Measurements from ENCODE around the gene MLC1.

Gene MLC1

GRCh38 chr22:50074551-50075530 lies 10.4 kb downstream of the MLC1 start:
- no peak for DNase-seq

DNA sequence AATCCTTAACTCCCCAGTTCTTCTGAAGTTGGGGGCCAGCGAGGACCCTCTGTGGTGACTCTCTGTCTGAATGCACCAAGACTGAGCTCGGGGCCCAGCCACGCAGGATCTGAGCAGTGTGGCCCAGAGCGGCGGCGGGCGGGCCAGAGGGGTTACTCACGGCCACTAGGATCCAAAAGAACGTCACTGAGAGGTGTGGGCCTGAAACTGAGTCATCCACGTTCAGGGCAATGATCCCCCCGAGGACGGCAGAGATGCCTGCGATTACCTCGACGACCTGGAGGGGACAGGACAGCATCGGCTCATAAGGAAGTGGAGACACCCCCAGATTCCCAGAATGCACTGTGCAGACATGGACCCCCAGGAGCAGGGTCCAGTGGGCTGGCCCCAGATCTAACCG lies 11.2 kb downstream of the MLC1 start:
- DNase-seq: no peak

GRCh38 chr22:50072714-50073538 lies 12.3 kb downstream of the MLC1 start:
- no peak for DNase-seq

- no peak for DNase-seq
These were observed 13.1 kb downstream of the MLC1 start for GRCh38 chr22:50072167-50072555.

DNA sequence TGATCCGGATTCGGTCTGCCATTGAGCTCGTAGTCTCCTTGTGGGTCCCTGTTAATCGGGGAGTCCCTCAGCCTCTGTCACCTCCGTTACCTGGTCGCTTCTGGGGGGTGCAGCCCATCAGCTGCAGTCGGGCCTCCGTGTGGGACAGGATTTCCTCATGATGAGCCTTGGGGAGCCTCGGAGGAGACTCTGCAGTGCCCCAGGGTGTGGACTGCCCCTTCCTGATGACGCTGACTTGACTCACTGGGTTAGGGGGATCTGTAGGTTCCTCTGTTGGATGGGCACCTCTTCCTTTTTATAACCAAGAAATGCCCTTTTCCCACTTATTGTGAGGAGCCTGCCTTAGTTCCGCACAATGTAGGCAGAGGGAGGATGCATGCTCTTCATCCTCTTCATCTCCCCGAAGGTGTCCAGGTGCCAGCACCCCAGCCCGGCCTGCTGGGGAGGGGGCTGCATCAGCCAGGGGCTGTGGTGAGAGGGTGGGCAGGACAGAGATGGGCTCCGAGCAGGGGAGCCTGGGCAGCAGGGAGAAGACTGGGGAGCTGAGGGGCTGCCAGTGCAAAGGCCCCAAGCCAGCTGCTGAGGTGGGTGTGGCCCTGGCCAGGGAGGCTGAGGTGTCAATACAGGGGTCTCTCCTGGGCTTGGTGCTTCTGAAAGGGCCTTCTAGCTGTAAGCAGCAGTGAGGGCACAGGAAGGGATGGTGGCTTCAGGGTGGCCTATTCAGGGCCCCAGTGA lies 13.6 kb downstream of the MLC1 start:
- DNase-seq: no peak

- no peak for DNase-seq
These were observed 14.9 kb downstream of the MLC1 start for GRCh38 chr22:50070366-50070765.

GRCh38 chr22:50068096-50068495 lies 17.1 kb downstream of the MLC1 start:
- DNase-seq: no peak

- no peak for DNase-seq
These were observed 18.0 kb downstream of the MLC1 start for GRCh38 chr22:50067244-50067643.

- DNase-seq: no peak
These were observed 20.8 kb downstream of the MLC1 start for GRCh38 chr22:50064453-50064852.

GRCh38 chr22:50063589-50064393 lies 21.4 kb downstream of the MLC1 start:
- no peak for DNase-seq

- no peak for DNase-seq
These were observed 22.6 kb downstream of the MLC1 start for GRCh38 chr22:50062509-50063135.

DNA sequence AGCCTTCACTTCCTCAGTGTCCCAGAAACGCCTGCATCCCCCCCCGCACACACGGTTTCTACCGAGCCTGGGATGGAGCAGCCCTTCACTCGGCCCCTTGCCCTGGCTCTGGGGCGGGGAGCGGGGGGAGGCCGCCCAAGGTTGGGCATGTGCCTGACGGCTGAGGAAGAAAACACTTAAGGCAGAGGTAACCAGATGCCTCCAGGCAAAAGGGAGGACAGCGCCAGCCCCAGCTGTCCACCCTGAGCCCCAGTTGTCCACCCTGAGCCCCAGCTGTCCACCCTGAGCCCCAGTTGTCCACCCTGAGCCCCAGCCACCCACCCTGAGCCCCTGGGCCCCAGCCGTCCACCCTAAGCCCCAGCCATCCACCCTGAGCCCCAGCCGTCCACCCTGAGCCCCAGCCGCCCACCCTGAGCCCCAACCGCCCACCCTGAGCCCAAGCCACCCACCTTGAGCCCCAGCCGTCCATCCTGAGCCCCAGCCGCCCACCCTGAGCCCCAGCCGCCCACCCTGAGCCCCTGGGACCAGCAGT lies 23.3 kb downstream of the MLC1 start:
- DNase-seq: no peak

DNA sequence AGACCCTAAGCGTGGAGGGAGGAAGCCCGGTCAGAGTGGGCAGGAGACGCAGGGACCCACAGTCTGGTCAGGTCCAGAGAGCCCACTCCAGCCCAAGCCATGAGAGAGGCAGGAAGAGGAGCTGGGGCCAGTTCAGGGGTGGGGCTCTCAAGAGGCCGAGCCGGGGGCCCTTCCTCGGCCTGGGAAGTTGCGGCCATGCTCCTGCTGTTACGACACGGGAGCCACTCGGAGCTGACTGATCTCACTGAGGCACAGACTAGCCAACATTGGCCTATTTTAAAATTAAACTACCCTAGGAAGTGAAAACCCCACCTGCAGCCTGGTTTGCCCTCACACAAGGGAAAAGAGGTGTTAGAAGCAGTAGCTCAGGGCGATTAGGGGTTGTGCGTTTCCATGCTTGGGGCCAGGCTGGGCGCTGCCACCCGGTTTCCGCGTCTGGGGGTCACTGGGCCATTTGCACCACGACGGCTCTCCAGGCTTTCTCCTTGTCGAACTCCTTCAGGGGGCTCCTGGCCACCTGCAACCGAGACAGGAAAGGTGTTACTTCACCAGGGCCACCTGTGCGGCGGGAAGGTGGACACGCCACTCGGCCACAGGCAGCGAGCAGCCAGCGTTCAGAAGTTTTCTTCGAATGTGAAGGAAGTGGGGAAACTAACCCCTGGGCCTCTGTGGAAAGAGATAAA lies 23.9 kb downstream of the MLC1 start:
- DNase-seq: no peak

GRCh38 chr22:50060441-50061140 lies 24.6 kb downstream of the MLC1 start:
- no peak for DNase-seq

DNA sequence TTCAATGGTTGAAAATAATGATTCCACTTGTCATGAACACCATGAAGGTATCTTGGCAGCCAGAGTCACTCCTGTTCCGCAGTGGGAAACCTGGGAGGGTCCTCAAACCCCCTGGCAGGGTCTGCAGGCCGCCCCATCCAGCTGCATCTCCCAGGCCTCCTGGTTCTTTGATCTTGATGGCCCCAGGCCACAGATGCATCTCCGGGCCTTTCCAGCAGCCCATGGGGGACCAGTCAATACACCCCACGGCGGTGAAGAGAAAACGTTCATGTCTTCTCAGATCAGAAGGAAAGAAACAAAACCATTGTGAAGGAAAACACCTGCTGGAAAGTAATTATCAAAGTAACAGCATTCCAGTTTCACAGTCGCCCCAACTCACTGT lies 25.4 kb downstream of the MLC1 start:
- no peak for DNase-seq

DNA sequence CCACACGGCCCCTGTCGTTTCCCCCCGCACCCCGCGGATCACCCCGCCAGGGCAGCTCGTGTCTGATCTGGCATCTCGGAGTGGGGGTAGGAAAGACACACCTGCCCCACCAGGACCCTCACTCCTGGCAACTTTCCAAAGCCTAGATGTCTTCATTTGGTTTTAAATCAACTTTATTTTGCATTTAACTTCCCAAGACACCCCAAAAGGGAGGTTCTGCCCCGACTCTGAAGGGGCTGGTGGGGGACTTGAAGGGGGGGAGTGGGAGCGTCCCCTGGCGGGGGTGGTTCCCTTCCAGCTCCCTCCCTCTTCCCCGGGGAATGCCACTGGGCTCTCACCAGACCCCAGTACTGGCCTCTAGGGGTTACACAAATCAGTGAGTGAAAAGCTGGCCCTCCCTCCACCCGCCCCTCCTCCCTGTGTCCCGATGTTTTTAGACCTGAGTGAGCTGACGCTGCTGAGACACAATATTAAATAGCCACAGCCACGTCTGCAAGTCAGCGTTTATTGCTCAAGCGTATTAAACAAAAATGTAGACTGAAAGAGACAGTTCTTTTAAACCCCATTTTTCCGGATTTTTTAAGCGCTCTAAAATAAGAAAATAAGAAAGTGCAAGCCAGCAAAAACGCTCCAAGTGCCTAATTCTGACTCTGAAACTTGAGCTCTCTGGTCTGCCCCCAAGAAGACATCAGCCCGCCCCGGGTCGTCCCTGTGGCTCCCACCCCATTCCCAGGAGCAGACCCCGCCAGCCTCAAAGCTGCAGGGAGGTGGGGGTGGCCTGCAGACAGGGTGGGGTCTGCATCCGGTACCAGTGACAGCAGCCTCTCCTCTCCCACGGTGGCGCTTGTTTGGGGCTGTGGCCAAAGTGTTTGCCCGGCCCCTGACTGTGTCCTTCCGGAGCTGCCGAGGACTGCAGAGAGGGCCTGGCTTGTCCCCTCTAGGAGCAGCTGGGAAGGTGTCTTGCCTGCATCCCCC lies 26.0 kb downstream of the MLC1 start:
- DNase-seq: no peak

- no peak for DNase-seq
These were observed 26.9 kb downstream of the MLC1 start, which contains the start of gene TTLL8 for GRCh38 chr22:50058061-50058905. Gene TTLL8 (minus strand): TSS chr22:50058298.

Measured in central memory CD4-positive, alpha-beta T cell (primary cell).